ENCODE measurements around the gene PCDHGA9.

DNA sequence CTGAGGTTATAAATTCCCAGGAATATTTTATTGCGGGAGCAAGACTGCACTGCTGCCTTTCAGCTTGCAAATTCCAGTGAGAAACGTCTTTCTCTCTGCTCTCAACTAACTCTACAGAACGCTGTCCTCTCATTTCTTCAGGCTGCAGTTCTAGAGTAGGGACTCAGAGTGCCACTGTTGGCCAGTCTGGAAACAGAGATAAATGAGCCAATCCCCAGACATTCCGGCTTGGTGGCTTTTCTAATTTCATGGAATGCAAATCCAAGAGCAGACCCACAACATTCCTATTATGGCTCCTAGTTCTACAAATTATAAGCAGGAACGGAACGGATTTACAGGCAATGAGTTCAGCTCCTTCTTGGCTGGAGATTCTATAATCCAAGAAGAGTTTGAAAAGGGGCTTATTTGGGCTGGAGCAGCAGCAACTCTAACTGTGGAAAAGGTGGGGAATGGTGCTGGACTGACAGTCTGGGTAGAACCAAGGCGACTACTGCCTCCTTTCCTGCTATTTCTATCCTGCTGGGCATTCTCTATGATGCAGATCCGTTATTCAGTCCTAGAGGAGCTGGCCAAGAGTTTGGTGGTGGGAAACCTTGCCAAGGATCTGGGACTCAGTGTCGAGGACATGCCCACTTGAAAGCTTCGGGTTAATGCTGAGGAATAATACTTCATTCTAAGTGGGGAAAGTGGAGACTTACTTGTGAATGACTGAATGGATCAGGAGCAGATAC lies 37.0 kb downstream of the PCDHGA9 start:
- TF ChIP-seq, protein P1, sequence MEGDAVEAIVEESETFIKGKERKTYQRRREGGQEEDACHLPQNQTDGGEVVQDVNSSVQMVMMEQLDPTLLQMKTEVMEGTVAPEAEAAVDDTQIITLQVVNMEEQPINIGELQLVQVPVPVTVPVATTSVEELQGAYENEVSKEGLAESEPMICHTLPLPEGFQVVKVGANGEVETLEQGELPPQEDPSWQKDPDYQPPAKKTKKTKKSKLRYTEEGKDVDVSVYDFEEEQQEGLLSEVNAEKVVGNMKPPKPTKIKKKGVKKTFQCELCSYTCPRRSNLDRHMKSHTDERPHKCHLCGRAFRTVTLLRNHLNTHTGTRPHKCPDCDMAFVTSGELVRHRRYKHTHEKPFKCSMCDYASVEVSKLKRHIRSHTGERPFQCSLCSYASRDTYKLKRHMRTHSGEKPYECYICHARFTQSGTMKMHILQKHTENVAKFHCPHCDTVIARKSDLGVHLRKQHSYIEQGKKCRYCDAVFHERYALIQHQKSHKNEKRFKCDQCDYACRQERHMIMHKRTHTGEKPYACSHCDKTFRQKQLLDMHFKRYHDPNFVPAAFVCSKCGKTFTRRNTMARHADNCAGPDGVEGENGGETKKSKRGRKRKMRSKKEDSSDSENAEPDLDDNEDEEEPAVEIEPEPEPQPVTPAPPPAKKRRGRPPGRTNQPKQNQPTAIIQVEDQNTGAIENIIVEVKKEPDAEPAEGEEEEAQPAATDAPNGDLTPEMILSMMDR (IDR thresholded peaks at IDR 0.05 in 4 of 5, conservative IDR thresholded peaks at IDR 0.05 in 1 of 5), result no peak
- TF ChIP-seq POLR2A (IDR thresholded peaks at IDR 0.05), result no peak

All from gastrocnemius medialis (tissue), 4 donors.